ENCODE measurements around the gene BICDL1.

The BICDL1 gene

DNA sequence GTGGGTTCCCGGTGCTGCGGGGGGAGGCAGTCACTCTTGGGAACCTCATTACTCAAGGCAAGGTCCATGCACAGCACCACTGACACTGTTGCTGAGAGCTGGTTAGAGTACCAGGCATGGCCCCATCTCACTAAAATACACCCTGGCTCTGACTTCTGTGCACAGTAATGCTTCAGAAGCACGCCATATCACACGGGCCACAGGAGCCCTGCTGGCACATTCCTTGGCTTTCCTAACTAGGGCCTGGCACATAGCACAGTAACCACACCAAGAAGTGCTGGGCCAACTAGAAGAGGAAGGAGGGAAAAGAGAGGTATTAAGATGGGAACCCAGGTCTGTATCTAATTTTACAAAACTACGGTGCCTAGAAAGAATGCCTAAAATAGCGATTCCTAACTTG, 141.0 kb downstream of the BICDL1 start:
- DNase-seq (ENCODE audit: low spot score) = no peak

DNA sequence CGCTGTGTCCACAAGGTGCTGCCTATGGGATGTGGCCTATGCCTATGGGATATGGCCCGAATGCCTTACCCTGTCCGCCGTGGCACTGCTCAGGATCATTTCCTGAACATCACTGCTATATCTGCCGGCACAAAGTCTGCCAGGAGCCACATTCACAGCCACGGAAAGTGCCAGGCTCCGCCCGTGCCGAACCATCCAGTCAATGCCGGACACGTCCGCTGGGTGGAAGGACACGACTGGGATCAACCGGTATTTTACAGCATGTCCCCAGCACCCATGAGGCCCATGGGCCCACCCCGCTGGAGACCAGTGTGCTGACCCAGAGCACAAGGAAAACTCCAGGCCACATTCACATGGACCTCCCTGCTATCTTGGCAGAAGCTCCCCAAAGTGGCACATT, 142.1 kb downstream of the BICDL1 start:
- DNase-seq (ENCODE audit: low spot score) = no peak

DNA sequence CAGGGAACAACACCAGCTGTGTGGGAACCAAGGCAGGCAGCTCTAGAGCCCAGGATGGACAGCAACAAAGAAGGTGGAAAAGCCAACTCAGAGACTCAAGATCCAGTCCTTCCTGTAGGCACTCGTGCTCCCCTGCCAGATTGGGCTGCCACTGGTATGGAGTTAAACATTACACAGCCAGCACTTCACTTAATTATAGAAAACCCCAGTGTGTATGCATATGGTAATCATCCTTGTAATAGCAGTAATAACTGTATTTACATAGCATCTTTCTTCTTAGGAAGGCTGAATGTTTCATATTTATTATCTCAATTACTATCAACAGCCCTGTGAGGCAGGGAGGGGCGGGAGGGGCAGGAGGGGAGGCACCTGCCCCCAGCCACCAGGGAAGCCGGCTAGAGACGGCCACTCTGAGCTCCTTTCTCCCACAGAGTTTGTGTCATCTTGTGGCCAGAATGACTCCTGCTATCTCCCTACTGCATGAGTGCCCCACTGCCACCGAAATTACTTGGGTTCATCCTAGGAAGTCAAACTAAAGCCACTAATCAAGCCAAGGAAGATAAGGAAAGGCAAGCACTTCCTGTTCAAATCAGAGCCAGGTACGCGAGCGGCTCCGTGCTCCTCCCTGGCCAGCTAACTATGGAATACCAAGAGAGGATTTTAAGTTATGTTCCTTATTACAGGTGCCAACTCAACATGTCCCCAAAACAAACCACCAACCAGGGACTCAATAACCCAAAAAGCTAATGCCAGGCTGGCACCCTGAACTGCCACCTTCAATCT, 143.2 kb downstream of the BICDL1 start:
- DNase-seq (ENCODE audit: low spot score) = no peak

DNA sequence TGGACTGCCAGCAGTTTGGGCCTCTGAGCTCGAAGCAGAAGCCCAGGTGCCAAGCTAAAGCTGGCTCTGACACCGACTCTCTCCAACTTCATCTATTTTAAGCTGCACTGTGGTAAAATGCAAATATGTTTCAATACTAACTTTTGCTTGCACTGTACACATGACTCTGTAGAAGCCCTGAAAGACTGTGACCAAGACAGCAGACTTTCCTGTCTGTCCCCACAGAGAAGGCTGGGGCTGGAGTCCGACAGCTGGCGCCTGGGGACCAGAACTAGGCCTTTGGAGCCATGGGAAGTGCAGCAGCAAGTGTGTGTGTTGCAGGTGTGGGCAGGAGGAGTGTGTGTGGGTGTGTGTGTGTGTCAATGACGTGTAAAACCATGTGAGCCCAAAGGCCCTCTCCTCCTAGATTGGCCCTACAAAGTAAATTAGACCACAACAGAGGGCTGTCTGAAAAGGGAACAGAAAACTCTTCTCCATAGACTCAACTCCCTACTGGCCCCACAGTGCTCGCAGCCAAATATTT, 143.9 kb downstream of the BICDL1 start:
- DNase-seq (ENCODE audit: low spot score) = no peak

DNA sequence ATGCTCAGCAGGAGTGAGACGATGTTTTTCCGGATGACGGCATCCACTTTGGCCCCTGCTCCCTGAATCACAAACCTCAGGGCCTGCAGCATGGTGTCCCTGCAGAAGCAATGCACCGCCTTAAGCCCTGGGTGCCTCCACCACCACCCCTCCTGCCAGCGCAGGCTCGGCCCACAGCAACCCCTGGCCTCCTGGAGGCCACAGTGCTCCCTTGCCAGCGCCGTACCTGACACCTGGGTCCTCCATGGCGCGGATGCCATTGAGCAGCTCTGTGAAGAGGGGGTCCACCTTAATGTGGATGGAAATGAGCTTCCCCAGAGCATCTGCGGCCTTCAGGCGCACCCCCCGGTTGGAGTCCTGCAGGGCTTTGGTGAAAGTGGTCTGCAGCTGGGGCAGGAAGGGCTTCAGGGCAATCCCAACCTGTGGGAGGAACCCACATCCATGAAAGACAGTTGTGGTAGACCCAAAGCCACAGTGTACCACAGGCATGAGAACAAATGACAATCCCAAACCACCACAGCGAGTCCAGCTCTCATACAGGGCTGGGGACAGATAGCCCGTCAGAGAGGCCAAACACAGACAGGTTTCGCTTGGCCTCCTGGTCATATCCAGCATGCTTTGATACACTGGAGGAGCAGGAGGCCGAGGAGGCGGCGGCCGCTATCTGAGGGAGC, 145.4 kb downstream of the BICDL1 start:
- no peak for DNase-seq (ENCODE audit: low spot score)

DNA sequence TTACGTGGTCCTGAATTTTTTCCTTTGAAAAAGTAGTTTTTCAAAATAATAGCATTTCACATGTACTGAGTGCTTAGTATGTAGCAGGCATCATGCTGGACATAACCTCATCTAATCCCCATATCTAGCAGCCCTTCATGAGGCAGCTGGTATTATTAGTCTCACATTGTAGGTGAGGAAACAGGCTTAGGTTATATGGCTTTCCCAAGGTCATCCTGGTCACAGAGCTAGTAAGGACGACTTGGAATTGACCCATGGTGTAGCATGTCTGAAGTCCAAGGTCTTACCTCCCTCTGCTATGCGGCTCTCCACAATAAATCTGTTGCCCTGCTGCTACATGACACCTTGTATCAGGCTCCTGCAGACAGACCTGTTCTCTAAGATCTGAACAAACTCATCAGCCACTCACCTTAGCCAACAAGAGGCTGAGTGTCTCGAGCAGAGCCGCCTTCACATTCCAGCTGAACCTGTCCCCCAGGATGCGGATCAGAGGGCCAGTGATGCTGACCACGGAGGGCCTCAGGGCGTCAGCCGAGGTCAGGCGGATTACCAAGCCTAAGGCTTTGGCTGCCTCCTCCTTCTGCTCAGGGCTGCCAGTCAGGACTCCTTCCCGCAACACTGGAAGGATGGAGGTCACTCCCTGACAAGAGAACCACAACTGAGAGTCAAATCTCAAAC, 147.2 kb downstream of the BICDL1 start:
- DNase-seq (ENCODE audit: low spot score) = no peak

DNA sequence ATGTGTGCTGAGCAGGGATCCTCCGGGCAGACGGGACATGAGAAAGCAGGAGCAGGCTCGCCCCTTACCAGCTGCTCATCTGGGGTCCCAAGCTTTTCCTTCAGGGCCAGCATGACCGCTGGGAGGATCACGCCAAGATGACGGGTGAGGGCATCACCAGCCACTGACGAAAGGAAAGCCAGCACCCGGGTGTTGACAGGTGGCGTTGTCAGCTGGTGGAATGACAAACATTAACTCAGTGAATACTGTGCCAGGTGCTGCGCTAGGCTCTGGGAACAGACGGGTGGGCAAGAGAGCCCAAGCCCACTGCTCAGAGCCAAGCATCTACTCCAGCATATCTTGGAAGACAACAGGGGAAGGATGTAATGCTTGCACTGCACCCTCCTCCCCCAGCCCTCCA, 148.8 kb downstream of the BICDL1 start:
- DNase-seq (ENCODE audit: low spot score) = no peak

DNA sequence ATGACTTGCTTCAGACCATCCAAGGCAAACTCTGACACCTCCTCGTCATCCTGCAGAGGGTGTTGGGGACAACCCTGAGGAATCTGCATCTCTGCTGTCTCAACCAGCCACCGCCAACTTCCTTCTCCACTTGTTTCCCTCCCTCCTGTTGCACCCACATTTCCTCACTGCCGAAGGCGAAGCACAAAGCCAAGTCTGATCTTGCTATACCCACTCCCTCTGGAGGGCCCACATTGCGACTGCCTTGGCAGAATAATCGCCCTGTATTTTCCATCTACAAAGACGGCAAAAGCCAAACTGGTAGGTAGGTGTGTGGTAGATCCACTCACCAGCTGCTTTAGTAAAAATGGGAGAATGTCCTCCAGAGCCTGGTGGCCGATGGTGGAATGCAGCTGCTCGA, 149.3 kb downstream of the BICDL1 start:
- no peak for DNase-seq (ENCODE audit: low spot score)

DNA sequence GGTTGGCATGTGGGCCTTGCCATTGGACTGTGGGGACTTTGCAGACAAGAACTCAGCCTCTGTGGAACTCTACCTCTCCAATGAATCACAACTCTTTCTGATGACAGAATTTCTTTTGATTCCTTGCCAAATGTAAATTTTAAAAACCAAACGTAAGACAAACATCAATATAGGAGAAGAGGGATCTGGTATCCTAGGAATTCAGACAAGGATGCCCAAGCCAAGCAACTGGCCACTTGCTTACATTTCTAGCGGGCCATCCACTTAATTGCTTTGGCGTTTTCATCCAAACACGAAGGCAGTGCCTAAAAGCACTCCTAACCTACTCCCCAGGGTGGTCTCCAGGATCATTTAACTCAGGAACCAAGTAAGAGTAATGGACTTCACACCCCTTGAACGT, 150.9 kb downstream of the BICDL1 start:
- DNase-seq (ENCODE audit: low spot score) = no peak

DNA sequence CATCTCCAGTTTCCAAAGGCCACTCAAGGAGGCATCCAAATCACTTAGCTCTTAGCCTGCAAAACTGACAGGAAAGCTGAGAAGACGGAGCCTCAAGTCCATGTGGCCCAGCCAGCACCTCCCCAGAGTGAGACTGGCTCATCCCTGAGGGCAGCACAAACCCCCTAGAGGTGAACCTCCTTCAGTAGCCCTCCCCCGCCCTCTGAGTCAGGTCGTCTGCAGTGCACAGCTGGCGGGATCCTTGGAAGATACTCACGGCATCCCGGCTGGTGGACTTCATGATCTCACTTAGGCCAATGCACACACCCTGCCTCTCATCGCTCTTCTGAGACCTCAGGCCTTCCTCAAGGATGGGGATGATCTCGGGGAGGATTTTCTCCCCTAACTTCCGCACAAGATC, 151.6 kb downstream of the BICDL1 start:
- DNase-seq (ENCODE audit: low spot score) = no peak

DNA sequence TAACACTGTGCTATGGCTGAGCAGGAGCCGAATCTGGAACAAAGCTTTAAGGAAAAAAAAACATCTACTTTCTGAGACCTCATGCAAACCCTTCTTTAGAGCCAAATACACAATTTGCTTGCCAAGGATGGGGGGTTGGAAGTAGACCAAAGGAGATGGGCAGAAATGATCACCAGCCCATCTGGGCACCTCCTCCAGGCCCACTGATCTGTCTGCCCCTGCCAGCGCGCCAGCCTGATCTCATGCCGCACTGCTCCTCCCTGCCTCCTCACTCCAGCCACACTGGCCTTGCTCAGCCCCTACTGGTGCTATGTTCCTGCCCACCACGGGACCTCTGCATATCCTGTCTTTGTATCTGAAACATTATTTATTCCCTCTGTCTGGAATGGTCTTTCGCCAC, 152.3 kb downstream of the BICDL1 start:
- DNase-seq (ENCODE audit: low spot score) = no peak

DNA sequence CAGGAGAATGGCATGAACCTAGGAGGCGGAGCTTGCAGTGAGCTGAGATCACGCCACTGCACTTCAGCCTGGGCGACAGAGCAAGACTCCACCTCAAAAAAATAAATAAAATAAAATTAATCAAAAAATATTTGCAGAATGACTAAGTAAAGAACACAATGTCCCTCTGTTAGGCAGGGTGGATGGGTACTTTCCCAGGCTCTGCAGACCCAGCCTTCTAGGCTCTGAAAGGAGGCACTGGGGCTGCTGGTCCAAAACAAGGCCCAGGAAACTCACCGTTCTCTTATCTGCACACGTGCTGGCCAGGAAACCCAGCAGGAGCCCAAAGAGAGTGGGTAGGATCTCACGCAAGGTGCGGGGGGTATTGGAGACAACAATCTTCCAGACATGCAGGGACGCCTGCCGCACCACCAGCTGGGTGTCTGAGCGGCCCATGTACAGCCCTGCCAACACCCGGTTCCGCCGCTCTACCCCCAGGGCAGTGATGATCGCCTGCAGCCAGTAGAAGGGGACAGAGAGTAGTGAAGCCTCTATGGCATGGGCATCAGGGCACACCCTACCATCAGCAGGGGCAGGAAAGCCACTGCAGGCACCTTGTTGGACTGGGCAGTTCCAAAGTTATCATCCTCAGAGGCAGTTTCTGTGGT, 153.3 kb downstream of the BICDL1 start:
- DNase-seq (ENCODE audit: low spot score) = no peak
